Left hindlimb (tissue), 1 donor: ENCODE measurements around the gene KLF15.

Experiments used
- DNase-seq: peaks from one replicate; pipeline ENCODE4 v3.0.0-alpha.2; 2018

The KLF15 gene

DNA sequence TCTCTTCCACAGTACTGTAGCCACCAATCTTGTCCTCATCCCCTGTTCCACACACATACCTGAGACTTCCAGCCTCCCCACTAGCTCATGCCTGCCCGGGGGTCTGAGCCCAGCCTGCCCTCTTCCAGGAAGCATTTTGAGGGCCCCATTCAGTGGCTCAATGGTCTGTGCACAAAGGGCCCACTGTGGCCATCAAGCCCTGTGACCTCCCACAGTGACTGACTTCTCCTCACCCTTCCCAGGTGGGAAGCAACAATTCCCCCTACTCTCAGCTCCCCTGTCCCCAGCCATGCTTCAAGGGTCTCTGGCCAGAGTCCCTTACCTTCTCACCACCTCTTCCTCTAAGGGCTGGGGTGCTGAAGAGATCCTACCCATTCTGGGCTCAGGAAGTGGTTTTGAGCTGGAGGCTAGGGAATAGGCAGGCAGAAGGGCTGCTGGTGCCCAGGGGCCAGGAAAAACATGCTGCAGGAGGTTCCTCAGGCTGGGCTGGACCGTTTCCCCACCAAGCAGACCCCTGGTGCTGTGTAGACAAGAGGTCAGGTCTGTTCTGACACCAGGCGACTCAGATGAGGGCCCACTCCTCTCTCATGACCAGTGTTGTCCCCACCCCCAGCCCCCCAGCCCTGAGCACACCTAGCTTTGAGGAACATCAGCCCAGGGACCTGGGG, 3.0 kb upstream of the KLF15 start:
- peak; percentile 8 for DNase-seq

DNA sequence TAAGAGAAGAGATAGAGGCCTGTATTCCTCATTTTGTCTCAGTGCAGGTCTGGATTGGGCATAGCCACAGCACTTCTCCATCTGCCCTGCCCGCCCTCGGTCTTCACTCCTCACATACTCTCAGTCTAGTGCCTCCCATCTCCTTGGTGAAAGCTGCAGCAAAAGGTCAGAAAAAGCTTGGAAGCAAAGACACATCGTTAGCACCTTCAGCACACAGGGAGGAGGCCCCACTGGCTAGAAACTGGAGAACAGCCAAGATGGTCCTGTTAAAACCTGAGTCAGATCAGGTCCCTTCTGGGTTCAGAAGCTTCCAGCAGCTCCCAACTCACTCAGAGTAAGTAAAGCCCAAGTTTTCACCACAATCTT, 1.6 kb upstream of the KLF15 start:
- DNase-seq: no peak

DNA sequence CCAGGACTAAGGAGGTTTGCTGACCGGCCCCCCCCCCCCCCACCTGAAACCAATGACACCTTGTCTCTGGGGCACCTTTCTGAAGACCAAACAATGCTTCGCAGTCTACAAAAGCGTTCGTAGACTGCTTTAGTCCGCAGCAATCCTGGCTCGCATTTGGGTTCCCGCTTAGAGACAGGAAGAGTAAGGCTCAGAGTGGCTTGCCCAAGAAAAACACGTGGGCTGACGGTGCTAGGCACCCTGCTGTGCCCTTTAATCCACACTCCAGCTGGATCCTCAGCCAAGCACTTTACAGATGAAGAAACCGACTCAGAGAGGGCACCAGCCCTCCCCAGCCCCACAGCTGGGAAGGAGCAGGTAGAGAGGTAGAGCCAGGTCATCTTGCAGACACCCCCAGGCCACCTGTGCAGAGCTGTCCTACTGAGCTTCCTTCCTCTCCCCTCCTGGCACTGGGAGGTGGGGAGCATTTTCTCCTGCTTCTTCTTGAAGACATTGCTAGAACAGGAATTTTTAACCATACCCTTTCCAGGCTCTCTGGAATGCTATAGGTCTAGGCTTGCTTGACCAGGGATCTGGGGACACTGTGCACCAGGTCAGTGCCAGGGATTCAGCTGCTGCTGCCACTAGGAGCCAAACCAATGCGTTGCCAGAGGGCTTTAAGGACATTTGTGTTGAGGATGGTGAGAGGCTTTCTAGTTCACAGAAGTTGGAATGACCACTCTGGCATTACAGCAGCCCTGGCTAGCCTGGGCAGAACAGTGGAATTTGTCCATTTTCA, 1.0 kb upstream of the KLF15 start:
- DNase-seq: no peak

DNA sequence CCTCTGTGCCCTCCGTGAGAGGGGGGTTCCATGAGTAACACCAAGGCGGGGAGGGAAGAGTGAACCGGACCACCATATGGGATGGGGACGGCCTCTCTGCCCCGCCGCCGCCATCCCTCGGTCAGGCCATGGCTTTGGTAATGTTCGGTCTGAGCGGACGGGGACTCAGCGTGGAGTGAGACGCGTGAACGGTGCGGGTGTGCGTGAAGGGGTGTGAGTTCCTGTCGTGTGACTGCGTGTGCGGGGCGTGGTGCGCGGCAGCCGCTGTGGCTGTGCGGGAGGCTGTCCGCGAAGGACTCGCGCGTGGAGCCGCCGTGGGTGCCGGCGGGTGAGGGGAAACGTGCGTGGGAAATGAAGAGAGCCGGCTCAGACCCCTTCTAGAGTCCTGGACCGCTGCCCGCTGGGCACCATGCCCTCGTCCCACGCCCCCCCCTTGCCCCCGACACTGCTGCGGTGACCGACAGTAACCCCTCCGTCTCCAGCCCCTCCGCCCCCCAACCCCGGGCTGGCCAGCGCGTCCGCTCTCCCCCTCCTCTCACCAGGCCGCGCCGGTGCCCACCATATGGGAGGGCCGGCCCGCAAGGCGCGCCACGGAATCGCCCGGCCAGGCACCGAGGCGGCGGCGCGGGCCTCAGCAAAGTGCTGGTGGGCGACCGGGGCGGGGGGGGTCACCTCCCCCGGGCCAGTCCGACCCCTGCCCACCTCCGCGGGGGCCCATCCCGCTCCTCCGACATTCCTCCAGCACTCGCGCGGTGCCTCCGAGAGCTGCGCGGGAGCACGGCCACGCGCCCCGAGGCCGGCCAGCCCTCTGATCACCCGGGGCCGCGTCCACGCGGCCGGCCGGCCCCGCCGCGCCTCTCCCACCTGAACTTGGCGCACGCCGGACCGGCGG, 589 bp downstream of the KLF15 start:
- peak; percentile 48 for DNase-seq

DNA sequence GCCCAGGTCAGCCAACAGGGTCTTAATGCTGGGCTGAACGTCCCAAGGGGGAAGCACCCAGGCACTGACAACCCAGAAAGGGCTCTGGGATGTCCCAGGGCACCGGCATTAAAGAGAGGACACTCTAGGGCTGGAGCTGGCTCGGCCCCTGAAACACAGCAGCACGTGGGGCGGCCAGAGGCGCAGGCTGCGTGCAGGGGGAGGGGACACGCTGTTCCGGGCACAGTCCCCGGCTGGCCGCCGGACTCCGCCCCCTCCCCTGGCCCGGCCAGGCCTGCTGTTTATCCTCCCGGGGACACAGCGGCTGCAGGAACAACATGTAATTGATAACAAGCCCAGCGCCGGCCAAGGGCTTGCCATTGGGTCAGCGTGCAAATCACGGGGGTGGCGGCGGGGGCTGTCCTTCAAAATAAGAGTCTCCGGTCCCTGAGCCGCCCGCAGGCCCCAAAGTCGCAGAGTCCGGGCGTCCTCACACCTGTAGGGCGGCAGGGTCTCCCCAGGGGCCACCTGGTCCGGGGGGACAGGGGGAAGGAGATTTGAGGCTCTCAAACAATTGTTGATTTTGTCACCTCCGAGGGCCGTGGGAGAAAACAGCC, 1.3 kb downstream of the KLF15 start:
- peak; percentile 88 for DNase-seq

DNA sequence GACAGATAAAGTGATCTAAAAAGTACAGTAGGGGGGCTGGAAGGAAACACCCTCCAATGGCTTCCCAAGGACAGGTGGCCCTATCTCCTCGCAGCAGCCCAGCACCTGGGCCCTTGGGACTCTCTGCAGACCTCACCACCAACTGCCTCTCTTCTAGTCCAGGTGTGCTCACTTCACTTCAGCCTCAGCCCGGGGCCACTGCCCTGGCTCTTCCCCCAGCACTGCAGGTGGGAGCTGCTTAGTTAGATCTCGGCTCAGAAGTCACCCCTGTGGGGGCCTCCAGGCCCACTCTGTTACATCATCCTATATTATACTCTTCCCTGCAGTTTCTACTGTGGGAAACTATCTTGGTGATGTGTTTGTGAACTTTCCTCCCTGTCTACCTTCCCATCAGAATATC, 2.0 kb downstream of the KLF15 start:
- no peak for DNase-seq

DNA sequence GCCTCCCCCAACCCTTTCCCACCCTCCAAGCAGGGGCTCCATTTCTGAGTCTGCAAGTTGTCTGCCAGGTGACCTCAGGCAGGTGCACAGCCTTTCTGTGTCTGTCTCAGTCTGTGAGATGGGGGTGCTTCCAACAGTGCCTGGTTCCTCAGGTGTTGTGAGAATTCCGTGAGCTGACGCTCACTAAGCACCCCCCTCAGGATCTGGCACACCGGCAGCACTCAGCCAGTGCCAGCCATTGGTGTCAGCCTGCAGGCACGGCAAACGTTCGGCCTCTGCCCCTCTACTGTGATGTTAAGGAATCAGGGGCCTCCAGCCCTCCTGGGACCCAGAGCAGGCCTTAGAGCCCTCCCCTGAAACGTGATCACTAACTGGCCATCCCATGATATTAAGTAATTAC, 2.4 kb downstream of the KLF15 start:
- DNase-seq: no peak

DNA sequence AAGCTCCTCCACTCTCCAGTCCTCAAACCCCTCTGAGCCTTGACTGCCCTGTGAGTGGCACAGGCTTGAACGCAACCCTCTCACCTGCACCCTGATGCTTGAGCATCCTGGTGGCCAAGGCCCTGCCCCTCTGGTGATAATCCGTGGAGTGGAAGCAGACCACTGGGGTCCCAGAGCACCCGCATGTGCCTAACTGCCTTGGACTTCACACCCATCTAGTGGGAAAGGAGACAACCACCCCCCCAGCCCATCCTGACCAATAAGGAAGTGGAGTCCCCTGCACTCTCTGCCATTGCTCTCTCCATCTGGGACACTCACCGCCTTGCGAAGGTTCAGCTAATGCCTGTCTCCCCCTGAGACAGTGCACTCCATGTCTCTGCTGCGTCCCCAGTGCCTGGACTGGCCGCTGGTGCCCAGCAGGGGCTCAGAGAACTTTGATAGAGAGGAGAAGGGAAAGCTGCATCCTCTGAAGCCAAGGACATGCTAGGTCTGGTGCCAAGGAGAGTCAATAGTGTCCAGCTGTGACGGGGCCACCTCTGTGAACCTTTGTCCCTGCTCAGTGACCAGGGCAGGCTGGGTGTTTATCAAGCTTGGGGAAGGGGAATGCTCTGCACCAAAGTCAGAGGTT, 3.4 kb downstream of the KLF15 start:
- DNase-seq: peak; percentile 21

DNA sequence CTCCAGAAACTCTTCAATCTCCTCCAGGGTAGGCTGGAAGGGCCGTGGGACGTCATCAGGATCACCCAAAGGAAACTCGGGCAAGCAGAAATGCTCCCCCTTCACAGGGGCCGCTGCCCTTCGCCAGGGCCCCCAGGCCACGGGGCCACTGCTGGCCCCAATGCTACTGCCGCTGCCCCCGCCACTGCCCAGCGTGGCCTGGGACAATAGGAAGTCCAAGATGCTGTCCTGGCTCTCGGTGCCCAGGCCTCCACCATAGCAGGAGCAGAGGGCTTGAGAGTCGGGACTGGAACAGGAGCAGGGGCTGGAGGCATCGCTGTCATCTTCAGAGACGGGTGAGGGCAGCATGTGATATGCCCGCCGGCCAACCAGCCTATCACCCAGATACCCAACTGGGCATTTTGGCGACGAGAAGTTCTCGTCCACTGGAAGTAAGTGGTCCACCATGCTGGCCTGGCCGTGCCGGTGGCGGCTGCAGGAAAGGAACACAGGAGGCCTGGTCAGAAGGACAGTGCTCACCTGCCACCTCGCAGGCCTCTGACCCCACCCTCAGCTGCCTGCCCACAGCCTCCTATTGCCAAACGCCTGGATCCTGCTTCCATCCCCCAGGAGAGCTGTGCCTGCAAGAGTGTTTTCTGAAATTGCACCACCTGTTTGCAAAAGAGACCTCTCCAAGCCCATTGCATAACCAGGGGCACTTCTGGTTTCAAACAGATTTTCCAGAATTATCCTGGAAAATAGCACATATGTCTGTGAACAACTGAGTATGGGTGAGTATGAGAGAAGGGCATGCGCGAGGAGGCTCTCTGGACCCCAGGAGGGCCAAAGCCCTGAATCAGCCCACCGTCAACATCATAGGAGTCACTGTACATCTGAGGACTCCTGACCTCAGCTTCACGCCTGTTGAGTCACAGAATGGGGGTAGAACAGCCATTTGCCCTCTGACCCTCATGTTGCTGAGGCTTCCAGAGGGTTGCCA, 4.4 kb downstream of the KLF15 start:
- peak; percentile 16 for DNase-seq

DNA sequence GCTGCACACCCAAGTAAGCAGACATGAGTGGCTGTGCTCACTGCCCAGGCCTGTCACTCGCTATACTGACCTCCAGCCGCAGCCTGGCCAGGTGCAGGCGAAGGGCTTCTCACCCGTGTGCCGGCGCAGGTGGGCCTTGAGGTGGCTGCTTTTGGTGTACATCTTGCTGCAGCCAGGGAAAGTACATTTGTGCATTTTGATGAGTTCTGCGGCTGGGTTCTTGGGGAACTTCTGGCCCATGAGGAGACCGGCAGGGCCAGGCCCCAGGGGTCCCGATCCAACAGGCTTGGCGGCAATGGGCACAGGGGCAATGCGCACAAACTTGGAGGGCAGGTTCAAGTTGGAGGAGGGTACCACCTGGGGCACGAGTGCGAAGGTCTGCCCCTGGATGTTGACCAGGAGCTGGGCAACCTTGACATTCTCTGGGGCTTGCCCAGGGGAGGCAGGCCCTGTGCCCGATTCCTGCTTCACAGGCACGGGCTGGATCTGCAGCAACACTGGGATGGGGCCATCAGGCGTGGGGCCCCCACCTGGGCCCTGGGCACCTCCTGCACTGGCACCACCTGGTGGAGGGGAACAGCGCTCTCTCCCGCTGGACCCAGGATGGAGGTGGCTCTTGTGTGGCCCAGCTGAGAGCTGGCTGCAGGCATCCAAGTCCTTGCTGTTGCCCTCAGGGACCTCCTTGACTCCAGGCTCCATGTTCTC, 5.3 kb downstream of the KLF15 start:
- peak; percentile 2 for DNase-seq

DNA sequence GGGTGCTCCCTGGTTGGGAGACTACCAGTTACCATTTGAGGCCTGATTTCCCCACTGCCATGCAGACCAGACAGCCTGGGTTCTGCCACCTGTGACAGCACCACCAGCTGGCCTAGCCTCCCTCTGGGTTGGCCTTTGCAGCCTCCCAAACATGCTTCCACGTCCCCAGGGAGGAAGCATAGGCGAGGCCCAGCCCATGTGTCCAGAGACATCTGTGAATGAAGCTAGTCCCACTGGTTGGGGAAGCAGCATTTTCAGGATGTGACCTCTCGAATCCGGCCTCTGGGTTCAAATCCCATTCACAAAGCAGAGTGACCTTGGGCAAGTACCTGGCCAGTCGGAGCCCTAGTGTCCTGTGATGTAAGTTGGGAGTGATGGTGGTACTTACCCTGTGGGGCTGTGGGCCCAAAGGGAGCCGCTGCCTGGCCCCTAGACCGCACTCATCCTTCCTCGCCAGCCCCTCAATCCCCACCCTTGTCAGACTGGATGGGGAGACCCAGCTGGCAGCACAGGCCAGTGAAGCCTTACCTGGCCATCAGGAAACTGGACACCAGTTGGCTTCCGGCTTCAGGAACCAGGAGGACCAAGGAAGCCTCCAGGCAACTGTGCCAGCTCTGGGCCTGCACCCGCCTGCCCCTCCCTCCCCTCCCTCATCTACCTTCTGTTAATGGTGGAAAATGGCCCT, 6.0 kb downstream of the KLF15 start:
- peak; percentile 11 for DNase-seq

DNA sequence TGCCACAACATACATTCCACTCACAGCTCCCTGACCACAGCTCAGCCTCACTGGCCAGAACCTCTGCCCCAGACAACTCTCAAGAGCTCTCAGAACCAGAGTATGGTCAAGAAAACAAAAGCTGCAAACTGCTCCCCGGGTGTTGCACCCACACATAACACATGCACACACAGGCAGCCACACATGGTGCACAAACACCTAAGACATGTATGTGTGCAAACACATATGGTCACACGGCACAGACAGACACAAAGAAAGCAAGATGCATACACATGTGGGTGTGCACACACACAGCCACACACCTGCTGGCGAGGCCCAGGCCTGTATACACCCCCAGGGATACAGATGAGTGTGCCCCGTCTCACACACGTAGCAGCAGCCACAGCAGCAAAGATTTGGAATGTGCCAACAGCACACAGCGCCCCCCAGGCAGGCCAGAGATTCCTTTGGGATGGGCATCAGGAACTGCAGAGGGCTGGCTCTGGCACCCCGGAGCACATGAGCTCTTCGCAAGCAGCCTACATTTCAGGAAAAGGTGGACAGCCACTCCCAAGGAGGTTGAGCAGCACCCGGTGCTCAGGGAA, 6.6 kb downstream of the KLF15 start:
- peak; percentile 16 for DNase-seq

DNA sequence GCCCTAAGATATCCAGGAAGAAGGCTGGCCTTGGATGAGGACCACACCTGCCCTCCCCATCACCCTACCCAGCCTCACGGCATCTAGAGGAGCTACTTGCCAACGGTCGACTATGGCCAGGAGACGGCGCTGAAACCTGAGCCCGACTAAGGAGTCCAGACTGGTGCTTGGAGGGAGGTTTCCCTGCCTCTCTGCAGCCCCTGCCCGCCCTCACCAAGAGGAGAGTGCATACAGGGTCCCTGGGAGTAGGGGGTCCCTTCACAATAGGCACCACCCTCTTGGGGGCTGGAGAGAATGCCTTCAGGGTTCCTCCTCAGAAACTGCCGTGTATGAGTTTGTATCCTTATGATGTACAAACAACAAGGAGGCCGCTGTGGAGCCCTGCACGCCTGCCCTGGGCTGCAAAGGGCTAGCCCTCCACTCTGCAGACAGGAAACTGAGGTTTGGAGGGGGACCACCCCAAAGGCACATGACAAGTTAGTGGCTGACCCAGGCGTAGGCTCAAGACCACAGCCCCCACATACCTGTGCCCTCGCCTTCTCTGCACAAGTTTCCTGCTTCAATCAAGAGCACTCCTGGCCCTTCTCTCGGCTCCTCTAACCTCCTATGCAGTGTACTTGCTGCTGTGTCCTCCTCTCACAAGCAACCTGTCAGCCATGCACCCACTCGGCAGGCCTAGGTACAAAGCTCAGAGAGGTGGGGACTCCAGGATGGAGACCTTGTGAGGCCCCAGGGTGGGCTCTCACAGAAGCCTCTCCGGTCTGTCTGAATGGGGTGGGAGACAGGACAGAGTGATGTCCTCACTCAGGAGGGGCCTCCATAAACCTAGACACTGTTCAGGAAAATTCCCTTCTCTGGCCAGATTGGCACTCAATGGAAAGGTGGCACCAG, 7.4 kb downstream of the KLF15 start:
- DNase-seq: peak; percentile 18

DNA sequence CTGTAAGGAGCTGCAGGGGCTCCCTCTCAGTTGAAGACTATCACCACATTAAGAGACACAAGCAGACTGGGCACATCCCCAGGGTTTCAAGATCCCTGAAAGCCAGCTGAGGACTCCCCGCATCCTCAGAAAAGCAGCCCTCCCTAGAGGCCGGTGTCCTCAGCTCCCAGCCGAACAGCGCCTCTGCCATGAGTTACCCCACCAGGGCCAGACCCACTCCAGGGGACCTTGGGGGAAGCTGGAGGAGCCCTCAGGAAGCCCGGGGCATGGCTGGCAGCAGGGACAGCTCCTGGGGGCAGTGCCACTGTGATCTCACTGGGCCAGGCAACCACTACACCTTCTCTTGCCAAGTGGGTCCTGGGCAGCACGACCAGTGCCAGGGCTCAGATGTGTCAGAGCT, 8.1 kb downstream of the KLF15 start:
- peak; percentile 23 for DNase-seq

DNA sequence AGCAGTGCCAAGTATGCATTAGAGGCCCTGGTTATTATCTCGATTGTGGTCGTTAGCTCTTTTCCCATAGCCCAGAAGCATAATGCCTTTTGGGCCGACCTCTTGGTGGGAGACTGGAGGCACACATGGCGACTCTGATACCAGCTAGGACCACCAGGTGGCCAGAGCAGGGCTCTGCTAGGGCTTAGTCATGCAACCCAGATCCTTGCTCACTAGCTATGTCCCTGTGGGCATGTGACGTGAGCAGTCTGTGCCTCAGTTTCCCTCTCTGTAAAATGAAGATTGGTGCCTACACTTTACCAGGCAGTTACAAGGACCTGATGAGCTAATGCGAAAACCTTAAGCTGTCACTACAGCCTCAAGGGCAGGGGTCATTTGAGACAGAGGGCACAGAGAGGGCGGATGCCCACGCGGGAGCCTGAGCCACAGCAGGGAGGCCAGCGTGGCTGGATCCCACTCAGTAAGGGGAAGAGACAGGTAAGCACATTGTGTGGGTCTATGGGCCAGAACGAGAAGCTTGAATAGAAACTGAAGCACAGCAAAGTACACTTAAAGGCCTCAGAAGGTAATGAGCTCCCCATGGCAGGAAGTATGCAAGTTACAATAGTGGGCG, 8.8 kb downstream of the KLF15 start:
- peak; percentile 14 for DNase-seq

DNA sequence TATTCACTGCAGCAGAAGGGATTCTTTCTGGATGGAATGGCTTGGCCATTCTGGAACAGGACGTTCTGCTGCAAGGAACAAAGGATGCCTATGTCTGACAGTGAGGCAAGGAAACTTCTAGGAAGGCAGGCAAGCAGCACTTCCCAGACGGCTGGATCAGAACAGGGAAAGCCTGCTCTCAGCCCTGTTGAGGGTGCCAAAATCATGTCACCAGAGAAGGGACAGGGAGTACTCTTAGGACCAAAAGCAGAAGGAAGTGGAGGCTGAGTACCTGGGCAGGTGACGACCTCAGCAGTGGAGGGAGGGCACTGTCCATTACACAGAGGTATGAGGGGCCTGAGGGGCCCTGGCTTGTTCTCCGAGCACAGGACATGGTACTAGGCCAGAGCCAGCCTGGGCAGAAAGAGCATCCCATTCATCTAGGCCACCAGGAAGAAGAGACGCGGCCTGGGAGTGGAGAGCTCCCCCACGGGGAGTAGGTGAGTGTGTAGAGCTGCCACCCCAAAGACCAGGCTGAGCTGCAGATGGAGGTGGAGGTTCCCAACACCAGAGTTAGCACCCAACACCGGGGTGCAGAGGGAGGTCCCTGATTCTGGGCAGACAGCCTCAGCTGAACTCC, 9.6 kb downstream of the KLF15 start:
- DNase-seq: peak; percentile 10

DNA sequence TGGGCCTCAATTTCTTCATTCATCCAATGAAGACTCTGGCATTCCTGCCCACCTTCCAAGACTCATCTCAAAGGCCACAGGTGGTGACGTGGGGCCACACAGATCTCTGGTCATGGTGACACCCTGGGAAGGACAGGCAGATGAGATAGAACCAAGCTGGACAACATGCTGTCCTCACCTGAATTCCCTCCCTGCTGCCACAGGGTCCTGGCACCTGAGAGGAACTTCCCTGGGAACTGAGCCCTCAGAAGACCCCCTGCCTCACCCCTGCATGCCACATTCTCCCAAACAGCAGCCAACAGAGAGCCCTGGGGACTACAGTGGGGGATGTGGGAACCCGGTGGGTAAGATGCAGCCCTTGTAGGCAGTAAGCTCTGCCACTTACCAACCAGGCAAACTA, 10.7 kb downstream of the KLF15 start:
- DNase-seq: no peak
